HepG2 (cell line): ENCODE results near the gene IKZF4. TPM values are rescaled to one million over a fixed set of nuclear protein-coding genes. Genes with fewer than 3 reads are reported as not detected.

Source experiments
- CEBPB ChIP-seq: IDR thresholded peaks from 2 replicates; pipeline ENCODE4 v1.6.1; 2011; ENCODE audit warnings: low read depth, low read length, improper control_type of control experiment, borderline replicate concordance
- CSRNP2 ChIP-seq: sonication (generic); formaldehyde crosslinking; conservative IDR thresholded peaks from 2 replicates; pipeline ENCODE4 v1.8.0; 2022; ENCODE audit warnings: low read depth, missing genetic modification reagents
- EZH2 ChIP-seq: conservative IDR thresholded peaks from 2 replicates; pipeline ENCODE4 v1.6.1; 2012; ENCODE audit warnings: mild to moderate bottlenecking, low read depth, low read length, moderate library complexity
- HNF4G ChIP-seq, 2 experiments: sonication (generic) in 1 of 2; formaldehyde crosslinking in 1 of 2; IDR thresholded peaks; 2 replicates each; pipeline versions ENCODE4 v1.4.0 to v1.6.1; 2011 to 2020; ENCODE audit warnings: borderline replicate concordance in 2 of 2, low read depth in 2 of 2, mild to moderate bottlenecking in 2 of 2, low read length in 1 of 2, missing genetic modification reagents in 1 of 2, moderate library complexity in 1 of 2
- JDP2 ChIP-seq: sonication (generic); formaldehyde crosslinking; IDR thresholded peaks from 2 replicates; pipeline ENCODE4 v1.8.1; 2022; ENCODE audit warnings: missing genetic modification reagents, borderline replicate concordance
- KDM4B ChIP-seq: sonication (generic); formaldehyde crosslinking; IDR thresholded peaks from 2 replicates; pipeline ENCODE4 v1.4.0; 2020; ENCODE audit warnings: missing genetic modification reagents
- KMT2A ChIP-seq: sonication (generic); formaldehyde crosslinking; IDR thresholded peaks from 2 replicates; pipeline ENCODE4 v1.4.0; 2020; ENCODE audit warnings: missing genetic modification reagents
- MAFG ChIP-seq: sonication (generic); formaldehyde crosslinking; IDR thresholded peaks from 2 replicates; pipeline ENCODE4 v1.5.1; 2020; ENCODE audit warnings: mild to moderate bottlenecking, missing genetic modification reagents
- MYNN ChIP-seq: sonication (generic); formaldehyde crosslinking; IDR thresholded peaks from 2 replicates; pipeline ENCODE4 v1.4.0; 2020; ENCODE audit warnings: mild to moderate bottlenecking, low read depth, missing genetic modification reagents
- NR2F2 ChIP-seq: IDR thresholded peaks from 2 replicates; pipeline ENCODE4 v1.6.1; 2012; ENCODE audit warnings: low read depth, inconsistent platforms, borderline replicate concordance
- PHB2 ChIP-seq: fragments of 450-650 bp; IDR thresholded peaks from 2 replicates; pipeline ENCODE4 v1.6.1; 2018; ENCODE audit not compliant: partially characterized antibody
- RBAK ChIP-seq: sonication (generic); formaldehyde crosslinking; IDR thresholded peaks from 2 replicates; pipeline ENCODE4 v1.5.1; 2020; ENCODE audit warnings: mild to moderate bottlenecking, missing genetic modification reagents
- RXRA ChIP-seq: sonication (generic); formaldehyde crosslinking; IDR thresholded peaks from 2 replicates; pipeline ENCODE4 v1.5.1; 2020; ENCODE audit warnings: missing genetic modification reagents
- TSC22D2 ChIP-seq: sonication (generic); formaldehyde crosslinking; IDR thresholded peaks from 2 replicates; pipeline ENCODE4 v1.5.1; 2020; ENCODE audit warnings: missing genetic modification reagents, mild to moderate bottlenecking, borderline replicate concordance
- YEATS4 ChIP-seq: sonication (generic); formaldehyde crosslinking; IDR thresholded peaks from 2 replicates; pipeline ENCODE4 v1.4.0; 2020; ENCODE audit warnings: missing genetic modification reagents, borderline replicate concordance
- ZBTB26 ChIP-seq: IDR thresholded peaks from 2 replicates; pipeline ENCODE4 v1.6.1; 2016; ENCODE audit warnings: missing compliant biosample characterization, missing genetic modification reagents, borderline replicate concordance
- ZBTB49 ChIP-seq: sonication (generic); formaldehyde crosslinking; IDR thresholded peaks from 2 replicates; pipeline ENCODE4 v1.4.0; 2020; ENCODE audit warnings: missing genetic modification reagents, borderline replicate concordance
- ZMAT3 ChIP-seq: sonication (generic); formaldehyde crosslinking; conservative IDR thresholded peaks from 2 replicates; pipeline ENCODE4 v1.7.0; 2021; ENCODE audit warnings: missing genetic modification reagents
- ZNF329 ChIP-seq: sonication (generic); formaldehyde crosslinking; IDR thresholded peaks from 2 replicates; pipeline ENCODE4 v1.9.0; 2021; ENCODE audit warnings: low read depth, mild to moderate bottlenecking, missing genetic modification reagents
- ZNF562 ChIP-seq: sonication (generic); formaldehyde crosslinking; IDR thresholded peaks from 2 replicates; pipeline ENCODE4 v1.8.0; 2022; ENCODE audit warnings: missing genetic modification reagents, borderline replicate concordance
- ZNF629 ChIP-seq: sonication (generic); formaldehyde crosslinking; conservative IDR thresholded peaks from 2 replicates; pipeline ENCODE4 v1.5.0; 2020; ENCODE audit warnings: missing genetic modification reagents
- ZNF883 ChIP-seq: sonication (generic); formaldehyde crosslinking; IDR thresholded peaks from 2 replicates; pipeline ENCODE4 v1.5.1; 2020; ENCODE audit warnings: mild to moderate bottlenecking, missing genetic modification reagents; ENCODE audit errors: not compliant biosample characterization
- ZSCAN25 ChIP-seq: sonication (generic); formaldehyde crosslinking; IDR thresholded peaks from 2 replicates; pipeline ENCODE4 v1.8.0; 2022; ENCODE audit warnings: mild to moderate bottlenecking, missing genetic modification reagents
- polyA plus RNA-seq, 8 experiments: library from polyadenylated mRNA; depleted of rRNA in 3 of 8; stranded (reverse) in 7 of 8; unstranded in 1 of 8; fragments of >200 nt; fragmentation: Illumina TruSeq in 4 of 8; extraction: Trizol in 4 of 8; gene quantifications; 2 replicates each; pipeline versions ENCODE4 v1.2.1 to v1.2.3, GENCODE V29; 2011 to 2016; ENCODE audit warnings: low read depth in 4 of 8, missing spikeins in 1 of 8, mixed read lengths in 1 of 8; ENCODE audit not compliant: insufficient read depth in 1 of 8
- total RNA-seq, 5 experiments: library from RNA; depleted of rRNA; stranded (reverse); fragments of >200 nt; fragmentation: Illumina TruSeq; extraction: Trizol; gene quantifications; 2 replicates each; pipeline ENCODE4 v1.2.3, GENCODE V29; 2016; ENCODE audit warnings: low read depth in 1 of 5

The IKZF4 gene
- total and polyA plus RNA-seq, 2 of the 13 experiments (the other 11 are each of a cell fraction or from before 2014, with no cell fraction given) = 0.58 to 2.2 TPM

- no peak for TF ChIP-seq CSRNP2
- no peak for TF ChIP-seq ZNF629 (CRISPR knock-in tag)
- 0 out of 2 replicates have a peak, but pooled peaks have one; percentile 27 for TF ChIP-seq RBAK (CRISPR knock-in tag)
- no peak for TF ChIP-seq EZH2
- no peak for TF ChIP-seq ZNF562 (CRISPR knock-in tag)
- TF ChIP-seq ZBTB26 (CRISPR knock-in tag) = peak; percentile 23; the same call in 1 of the 2 replicates
- peak; percentile 30; the same call in 1 of the 2 replicates for TF ChIP-seq TSC22D2
- TF ChIP-seq MAFG = no peak
- peak; percentile 60 for TF ChIP-seq ZNF883 (CRISPR knock-in tag)
- peak; percentile 68 for TF ChIP-seq RXRA (CRISPR knock-in tag)
- TF ChIP-seq ZSCAN25 (CRISPR knock-in tag) = peak; percentile 56
- TF ChIP-seq YEATS4 = peak; percentile 25; the same call in 1 of the 2 replicates
- no peak for TF ChIP-seq PHB2
- TF ChIP-seq KDM4B (CRISPR knock-in tag) = peak; percentile 28; the same call in 1 of the 2 replicates
- TF ChIP-seq MYNN = 0 out of 2 replicates have a peak, but pooled peaks have one; percentile 17
- TF ChIP-seq ZNF329 (CRISPR knock-in tag) = no peak
- TF ChIP-seq ZBTB49 (CRISPR knock-in tag) = no peak
- no peak for TF ChIP-seq HNF4G (IDR thresholded peaks at IDR 0.05; ENCODE audit: borderline replicate concordance, low read depth, low read length)
- TF ChIP-seq HNF4G (CRISPR knock-in tag; IDR thresholded peaks at IDR 0.05; ENCODE audit: borderline replicate concordance, low read depth) = peak; percentile 34; the same call in 1 of the 2 replicates
- peak; percentile 36; the same call in 1 of the 2 replicates for TF ChIP-seq KMT2A (CRISPR knock-in tag)
- TF ChIP-seq JDP2 = no peak
- TF ChIP-seq CEBPB = no peak
- no peak for TF ChIP-seq NR2F2
- peak; percentile 16; the same call in 1 of the 2 replicates for TF ChIP-seq ZMAT3 (CRISPR knock-in tag)
These were observed 58.3 kb downstream of the IKZF4 start (continued) for GRCh38 chr12:56078931-56079722.
